GM21515 (cell line): ENCODE data around the gene TP63.
"Not testable (repeated sequence)": the region's sequence is repeated elsewhere in the genome, so short reads cannot be mapped to it uniquely, and the experiment has no call there.

ENCODE experiments used
- ATAC-seq: cut with Tn5 transposase; IDR thresholded peaks from one replicate; pipeline ENCODE4 v1.9.1; 2021; ENCODE audit not compliant: unreplicated experiment

TP63 gene

GRCh38 chr3:189625071-189625470 lies 6.1 kb upstream of the TP63 start:
- no peak for ATAC-seq

GRCh38 chr3:189625572-189625971 lies 5.6 kb upstream of the TP63 start:
- ATAC-seq, result no peak

GRCh38 chr3:189626286-189626685 lies 4.9 kb upstream of the TP63 start:
- no peak for ATAC-seq

GRCh38 chr3:189629803-189630455 lies 1.3 kb upstream of the TP63 start:
- no peak for ATAC-seq

- peak; percentile 48 for ATAC-seq
These were observed 319 bp upstream of the TP63 start for GRCh38 chr3:189630767-189631372.

GRCh38 chr3:189631409-189631808 lies 220 bp downstream of the TP63 start:
- ATAC-seq, result no peak

- peak; percentile 56 for ATAC-seq
These were observed 1.1 kb downstream of the TP63 start for GRCh38 chr3:189632242-189632641.

- ATAC-seq, result no peak
These were observed 4.2 kb downstream of the TP63 start for GRCh38 chr3:189635339-189635738.

GRCh38 chr3:189636048-189636447 lies 4.9 kb downstream of the TP63 start:
- no peak for ATAC-seq

- no peak for ATAC-seq
These were observed 6.6 kb downstream of the TP63 start for GRCh38 chr3:189637750-189638149.

GRCh38 chr3:189638276-189639031 lies 7.3 kb downstream of the TP63 start:
- ATAC-seq, result peak; percentile 63

GRCh38 chr3:189641776-189642175 lies 10.6 kb downstream of the TP63 start:
- no peak for ATAC-seq

GRCh38 chr3:189646853-189647542 lies 15.8 kb downstream of the TP63 start:
- ATAC-seq, result no peak

- no peak for ATAC-seq
These were observed 20.9 kb downstream of the TP63 start for GRCh38 chr3:189652042-189652441.

GRCh38 chr3:189655617-189656016 lies 24.4 kb downstream of the TP63 start:
- no peak for ATAC-seq

- no peak for ATAC-seq
These were observed 28.4 kb downstream of the TP63 start for GRCh38 chr3:189659571-189659970.

- no peak for ATAC-seq
These were observed 33.1 kb downstream of the TP63 start for GRCh38 chr3:189664311-189664710.

- not testable (repeated sequence) for ATAC-seq
These were observed 41.2 kb downstream of the TP63 start for GRCh38 chr3:189672346-189672745.

- ATAC-seq, result peak; percentile 78
These were observed 42.3 kb downstream of the TP63 start for GRCh38 chr3:189673535-189673934.

GRCh38 chr3:189674249-189674913 lies 43.2 kb downstream of the TP63 start:
- ATAC-seq, result no peak

- ATAC-seq, result peak; percentile 54
These were observed 46.5 kb downstream of the TP63 start for GRCh38 chr3:189677667-189678066.
